ACC112 (cell line): ENCODE results near the gene ZSCAN1.

Experiments used
- H2AFZ ChIP-seq: fragments of 200-600 bp; sonication (generic); one replicate; pipeline ENCODE4 v1.6.0; 2017; ENCODE audit warnings: antibody characterized with exemption, low read length; ENCODE audit not compliant: unreplicated experiment
- H3K27ac ChIP-seq: fragments of 200-600 bp; sonication (generic); 2 replicates; pipeline ENCODE4 v1.5.1; 2014; ENCODE audit warnings: low read depth, mild to moderate bottlenecking, antibody characterized with exemption, low read length, moderate library complexity
- H3K27me3 ChIP-seq: fragments of 200-600 bp; sonication (generic); 2 replicates; pipeline ENCODE4 v1.6.1; 2014; ENCODE audit warnings: mild to moderate bottlenecking, antibody characterized with exemption, low read length, moderate library complexity, mixed read lengths; ENCODE audit not compliant: insufficient read depth
- H3K36me3 ChIP-seq: fragments of 200-600 bp; sonication (generic); 2 replicates; pipeline ENCODE4 v1.6.1; 2016; ENCODE audit warnings: mild to moderate bottlenecking, antibody characterized with exemption, low read length, moderate library complexity, mixed read lengths; ENCODE audit not compliant: insufficient read depth
- H3K4me1 ChIP-seq: fragments of 200-600 bp; sonication (generic); one replicate; pipeline ENCODE4 v1.6.1; 2016; ENCODE audit warnings: low read length, mixed read lengths; ENCODE audit not compliant: insufficient read depth, unreplicated experiment, control insufficient read depth
- H3K4me3 ChIP-seq: fragments of 200-600 bp; sonication (generic); 2 replicates; pipeline ENCODE4 v1.5.1; 2014; ENCODE audit warnings: mild to moderate bottlenecking, low read depth, low read length
- H3K79me2 ChIP-seq: fragments of 200-600 bp; sonication (generic); one replicate; pipeline ENCODE4 v1.6.0; 2016; ENCODE audit warnings: low read length; ENCODE audit not compliant: control insufficient read depth, unreplicated experiment, insufficient read depth

The ZSCAN1 gene

GRCh38 chr19:58010507-58010906 lies 23.3 kb upstream of the ZSCAN1 start:
- Histone ChIP-seq H2AFZ (no peak overlapping the region), H3K27ac (no peak overlapping the region), H3K4me3 (no peak overlapping the region), H3K79me2 (no peaks in the 10 kb centered on the region), H3K36me3 (peaks cover 20% of the 10 kb centered on the region), H3K4me1 (no peaks in the 10 kb centered on the region), H3K27me3 (no peaks in the 10 kb centered on the region)

- no peaks in the 10 kb centered on the region for H3K36me3 ChIP-seq
- H3K4me3 ChIP-seq, result no peak overlapping the region
- no peak overlapping the region for H3K27ac ChIP-seq
- no peaks in the 10 kb centered on the region for H3K79me2 ChIP-seq
- H2AFZ ChIP-seq, result no peak overlapping the region
- H3K4me1 ChIP-seq, result no peaks in the 10 kb centered on the region
- H3K27me3 ChIP-seq, result no peaks in the 10 kb centered on the region
Measured at GRCh38 chr19:58014141-58014540, 19.7 kb upstream of the ZSCAN1 start.

DNA sequence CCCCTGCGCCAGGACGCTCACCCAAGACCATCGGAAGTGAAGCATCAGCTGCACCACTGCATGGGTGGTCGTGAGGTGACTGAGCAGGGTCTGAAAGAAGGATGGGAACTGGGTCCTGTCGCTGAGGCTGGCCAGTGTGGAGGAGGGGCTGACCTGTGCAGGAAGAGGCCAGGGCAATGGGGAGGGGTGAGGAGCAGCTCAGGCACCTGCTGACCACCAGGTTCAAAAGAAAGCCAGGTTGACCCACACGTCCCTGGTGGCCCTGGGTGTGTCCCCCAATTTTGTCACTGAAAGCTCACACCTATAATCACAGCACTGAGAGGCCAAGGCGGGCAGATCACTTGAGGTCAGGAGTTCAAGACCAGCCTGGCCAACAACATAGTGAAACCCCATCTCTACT lies 13.7 kb upstream of the ZSCAN1 start:
- H3K36me3 ChIP-seq, result no peaks in the 10 kb centered on the region
- no peaks in the 10 kb centered on the region for H3K27me3 ChIP-seq
- no peak overlapping the region for H3K4me3 ChIP-seq
- no peak overlapping the region for H2AFZ ChIP-seq
- H3K79me2 ChIP-seq, result no peaks in the 10 kb centered on the region
- no peaks in the 10 kb centered on the region for H3K4me1 ChIP-seq
- H3K27ac ChIP-seq, result no peak overlapping the region

DNA sequence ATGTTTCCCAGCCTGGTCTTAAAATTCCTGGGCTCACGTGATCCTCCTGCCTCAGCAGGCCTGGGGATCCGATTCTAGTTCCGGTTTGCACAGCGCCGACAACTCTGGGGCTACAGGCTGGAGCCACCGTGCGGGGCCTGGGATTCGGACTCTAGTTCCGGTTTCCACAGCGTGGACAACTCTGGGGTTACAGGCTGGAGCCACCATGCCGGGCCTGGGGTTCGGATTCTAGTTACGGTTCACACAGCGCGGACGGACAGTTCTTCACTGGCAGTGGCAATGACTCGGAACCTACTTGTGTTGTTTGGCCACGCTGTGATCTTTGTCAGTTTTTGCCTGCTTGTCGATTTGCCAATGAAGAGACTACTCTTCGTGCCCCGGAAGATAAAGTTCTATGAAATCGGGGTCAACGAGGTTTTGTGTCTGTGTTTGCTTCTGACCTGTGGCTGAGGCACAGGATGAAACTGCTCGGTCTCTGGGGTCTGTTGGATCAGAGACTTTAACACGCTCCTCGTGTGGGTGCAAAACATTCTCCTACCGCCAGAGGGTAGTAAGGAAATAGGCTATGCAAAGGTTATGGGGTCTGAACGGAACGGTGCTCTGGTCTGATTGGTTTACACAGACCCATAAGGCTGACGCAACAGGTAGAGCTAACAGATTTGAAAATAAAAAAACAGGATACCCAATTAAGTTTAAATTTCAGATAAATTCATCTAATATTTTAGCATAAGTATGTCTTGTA lies 12.1 kb upstream of the ZSCAN1 start:
- Histone ChIP-seq H3K27ac (no peak overlapping the region), H3K79me2 (no peaks in the 10 kb centered on the region), H3K27me3 (no peaks in the 10 kb centered on the region), H3K36me3 (no peaks in the 10 kb centered on the region), H3K4me3 (no peak overlapping the region), H3K4me1 (no peaks in the 10 kb centered on the region), H2AFZ (no peak overlapping the region)

- no peaks in the 10 kb centered on the region for H3K27me3 ChIP-seq
- H3K27ac ChIP-seq, result no peak overlapping the region
- no peak overlapping the region for H3K4me3 ChIP-seq
- H3K79me2 ChIP-seq, result no peaks in the 10 kb centered on the region
- H3K36me3 ChIP-seq, result no peaks in the 10 kb centered on the region
- no peaks in the 10 kb centered on the region for H3K4me1 ChIP-seq
- H2AFZ ChIP-seq, result no peak overlapping the region
Measured at GRCh38 chr19:58022283-58022660, 11.6 kb upstream of the ZSCAN1 start.

GRCh38 chr19:58024661-58025060 lies 9.2 kb upstream of the ZSCAN1 start:
- no peak overlapping the region for H3K4me3 ChIP-seq
- no peak overlapping the region for H3K27ac ChIP-seq
- H3K36me3 ChIP-seq, result no peaks in the 10 kb centered on the region
- no peak overlapping the region for H2AFZ ChIP-seq
- no peaks in the 10 kb centered on the region for H3K79me2 ChIP-seq
- H3K27me3 ChIP-seq, result no peaks in the 10 kb centered on the region
- no peaks in the 10 kb centered on the region for H3K4me1 ChIP-seq

DNA sequence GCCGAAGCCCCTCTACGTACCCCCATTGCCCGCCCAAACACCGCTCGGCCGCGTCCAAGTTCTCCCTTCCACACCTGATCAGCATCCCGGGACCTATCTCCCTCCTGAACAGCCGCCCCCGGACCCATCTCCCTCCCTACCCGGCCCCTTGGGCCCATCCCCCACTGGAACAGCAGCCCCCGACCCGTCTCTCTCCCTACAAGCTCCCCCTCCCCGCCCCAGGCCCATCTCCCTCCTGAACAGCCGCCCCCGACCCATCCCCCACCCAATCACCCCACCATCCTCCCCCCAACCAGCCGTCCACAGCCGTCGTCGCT lies 610 bp downstream of the ZSCAN1 start:
- Histone ChIP-seq H3K4me1 (no peaks in the 10 kb centered on the region), H3K36me3 (no peaks in the 10 kb centered on the region), H3K79me2 (no peaks in the 10 kb centered on the region), H3K27me3 (peaks cover 13% of the 10 kb centered on the region; the same call in 1 of the 2 replicates), H3K4me3 (no peak overlapping the region), H3K27ac (no peak overlapping the region), H2AFZ (no peak overlapping the region)

DNA sequence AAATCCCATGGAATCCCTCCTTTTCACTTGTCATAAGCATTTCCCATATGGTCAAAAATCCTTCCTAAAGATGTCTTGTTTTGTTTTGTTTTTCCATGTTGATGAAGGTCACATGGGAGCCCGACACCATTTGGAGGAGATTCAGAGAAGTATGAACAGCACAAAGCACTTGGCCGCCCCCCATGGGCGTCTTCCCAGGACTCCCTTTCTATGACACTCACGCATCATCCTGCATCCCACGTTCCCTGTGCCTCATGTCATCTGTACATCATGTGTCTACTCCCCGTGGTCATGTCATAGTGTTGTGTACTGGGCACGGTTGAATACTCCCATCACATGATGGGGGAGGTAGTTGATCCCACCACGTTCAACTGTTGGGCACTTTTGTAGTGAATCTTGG lies 2.0 kb downstream of the ZSCAN1 start:
- no peaks in the 10 kb centered on the region for H3K79me2 ChIP-seq
- H2AFZ ChIP-seq, result no peak overlapping the region
- no peaks in the 10 kb centered on the region for H3K36me3 ChIP-seq
- no peak overlapping the region for H3K4me3 ChIP-seq
- no peaks in the 10 kb centered on the region for H3K4me1 ChIP-seq
- no peak overlapping the region for H3K27ac ChIP-seq
- H3K27me3 ChIP-seq, result peaks cover 13% of the 10 kb centered on the region; the same call in 1 of the 2 replicates

DNA sequence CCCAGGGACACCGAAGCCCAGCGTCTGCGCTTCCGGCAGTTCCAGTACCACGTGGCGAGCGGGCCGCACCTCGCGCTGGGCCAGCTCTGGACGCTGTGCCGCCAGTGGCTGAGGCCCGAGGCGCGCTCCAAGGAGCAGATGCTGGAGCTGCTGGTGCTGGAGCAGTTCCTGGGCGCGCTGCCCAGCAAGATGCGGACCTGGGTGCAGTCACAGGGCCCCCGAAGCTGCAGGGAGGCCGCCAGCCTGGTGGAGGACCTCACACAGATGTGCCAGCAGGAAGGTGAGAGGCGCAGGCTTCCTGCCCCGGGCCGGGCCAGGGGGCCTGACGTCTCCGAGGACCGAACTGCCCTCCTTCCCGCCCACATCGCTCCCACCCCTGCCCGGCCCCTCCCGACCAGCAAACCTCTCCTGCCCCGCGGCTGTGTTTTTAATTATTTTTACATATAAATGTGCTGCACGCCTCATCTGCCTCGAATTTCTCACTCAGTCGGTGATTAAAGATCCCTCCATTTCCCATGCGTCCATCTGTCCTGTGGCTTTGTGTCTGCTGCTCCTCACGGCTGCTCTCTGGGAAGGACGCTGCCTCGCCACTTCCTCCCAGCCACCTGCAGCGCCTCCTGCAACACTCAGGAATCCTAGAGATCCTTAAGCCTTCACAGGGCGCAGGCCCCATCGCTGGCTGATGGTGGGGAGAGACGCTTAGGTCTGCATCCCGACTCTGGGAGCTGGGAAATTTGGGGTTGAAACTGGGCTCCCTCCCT lies 4.3 kb downstream of the ZSCAN1 start:
- Histone ChIP-seq H2AFZ (no peak overlapping the region), H3K4me1 (no peaks in the 10 kb centered on the region), H3K36me3 (no peaks in the 10 kb centered on the region), H3K27ac (no peak overlapping the region), H3K27me3 (peaks cover 13% of the 10 kb centered on the region; the same call in 1 of the 2 replicates), H3K79me2 (no peaks in the 10 kb centered on the region), H3K4me3 (no peak overlapping the region)

- Histone ChIP-seq H3K27me3 (peaks cover 10% of the 10 kb centered on the region; the same call in 1 of the 2 replicates), H3K4me1 (no peaks in the 10 kb centered on the region), H3K36me3 (no peaks in the 10 kb centered on the region), H3K4me3 (no peak overlapping the region), H3K27ac (no peak overlapping the region), H3K79me2 (no peaks in the 10 kb centered on the region), H2AFZ (no peak overlapping the region)
Measured at GRCh38 chr19:58038688-58039204, 4.9 kb downstream of the ZSCAN1 start.
